C4-2B (cell line): Measurements from ENCODE around the gene ARL15.

Experiments
- H3K27ac ChIP-seq: fragments of 450-650 bp; 2 replicates; pipeline ENCODE4 v1.5.1; 2017
- ZFX ChIP-seq: fragments of 450-650 bp; IDR thresholded peaks from 2 replicates; pipeline ENCODE4 v1.6.1; 2017
- TF ChIP-seq, protein P1 (sequence below): fragments of 450-650 bp; conservative IDR thresholded peaks from 2 replicates; pipeline ENCODE4 v1.5.1; 2017; ENCODE audit warnings: mild to moderate bottlenecking

ARL15 gene

DNA sequence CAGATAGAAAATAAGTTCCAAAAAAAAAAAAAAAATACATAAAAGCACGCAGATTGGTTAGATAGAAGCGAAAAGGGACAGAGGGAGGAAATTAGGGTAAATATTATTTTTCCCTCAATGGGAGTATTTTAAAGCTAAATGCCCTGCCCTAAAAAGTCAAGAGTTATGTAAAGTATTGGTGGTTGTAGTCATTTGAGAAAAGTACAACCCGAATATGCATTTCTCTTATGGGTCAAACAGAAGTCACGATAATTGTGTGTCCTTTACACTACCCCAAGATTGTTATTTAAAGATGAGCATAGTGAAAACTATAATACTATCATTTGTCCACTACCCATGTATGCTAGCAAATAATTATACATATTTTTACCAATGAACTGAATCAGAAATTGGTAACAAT lies 381.2 kb downstream of the ARL15 start:
- TF ChIP-seq, protein P1, sequence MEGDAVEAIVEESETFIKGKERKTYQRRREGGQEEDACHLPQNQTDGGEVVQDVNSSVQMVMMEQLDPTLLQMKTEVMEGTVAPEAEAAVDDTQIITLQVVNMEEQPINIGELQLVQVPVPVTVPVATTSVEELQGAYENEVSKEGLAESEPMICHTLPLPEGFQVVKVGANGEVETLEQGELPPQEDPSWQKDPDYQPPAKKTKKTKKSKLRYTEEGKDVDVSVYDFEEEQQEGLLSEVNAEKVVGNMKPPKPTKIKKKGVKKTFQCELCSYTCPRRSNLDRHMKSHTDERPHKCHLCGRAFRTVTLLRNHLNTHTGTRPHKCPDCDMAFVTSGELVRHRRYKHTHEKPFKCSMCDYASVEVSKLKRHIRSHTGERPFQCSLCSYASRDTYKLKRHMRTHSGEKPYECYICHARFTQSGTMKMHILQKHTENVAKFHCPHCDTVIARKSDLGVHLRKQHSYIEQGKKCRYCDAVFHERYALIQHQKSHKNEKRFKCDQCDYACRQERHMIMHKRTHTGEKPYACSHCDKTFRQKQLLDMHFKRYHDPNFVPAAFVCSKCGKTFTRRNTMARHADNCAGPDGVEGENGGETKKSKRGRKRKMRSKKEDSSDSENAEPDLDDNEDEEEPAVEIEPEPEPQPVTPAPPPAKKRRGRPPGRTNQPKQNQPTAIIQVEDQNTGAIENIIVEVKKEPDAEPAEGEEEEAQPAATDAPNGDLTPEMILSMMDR, result no peak
- no peak for TF ChIP-seq ZFX
- no peak overlapping the region for H3K27ac ChIP-seq

DNA sequence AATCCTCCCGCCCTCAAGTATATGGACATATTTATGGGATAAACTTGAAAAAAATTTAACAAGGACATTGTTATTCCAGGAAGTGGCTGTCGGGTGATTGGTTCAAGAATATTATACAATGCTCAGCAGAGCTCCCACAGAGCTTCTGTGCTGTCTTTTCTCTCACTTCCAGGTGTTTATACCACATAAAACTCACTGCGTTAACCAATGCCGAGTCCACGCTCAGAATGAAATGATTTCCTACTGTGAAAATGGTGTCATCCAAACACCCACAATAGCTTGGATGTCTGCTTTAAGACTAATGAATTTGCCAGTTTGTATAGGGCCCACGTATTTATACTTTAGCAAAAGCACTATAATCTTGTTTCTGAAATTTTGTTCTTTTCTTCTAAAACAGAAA lies 381.7 kb downstream of the ARL15 start:
- H3K27ac ChIP-seq, result no peak overlapping the region
- no peak for TF ChIP-seq ZFX
- TF ChIP-seq, protein P1, result no peak

GRCh38 chr5:53927668-53928247 lies 382.6 kb downstream of the ARL15 start:
- TF ChIP-seq, protein P1, result no peak
- no peak for TF ChIP-seq ZFX
- H3K27ac ChIP-seq, result no peak overlapping the region

- TF ChIP-seq, protein P1, result no peak
- TF ChIP-seq ZFX, result no peak
- no peak overlapping the region for H3K27ac ChIP-seq
These were observed 384.3 kb downstream of the ARL15 start for GRCh38 chr5:53926026-53926425.

- no peak for TF ChIP-seq ZFX
- TF ChIP-seq, protein P1, result no peak
- H3K27ac ChIP-seq, result no peak overlapping the region
These were observed 386.0 kb downstream of the ARL15 start for GRCh38 chr5:53924392-53924791.

DNA sequence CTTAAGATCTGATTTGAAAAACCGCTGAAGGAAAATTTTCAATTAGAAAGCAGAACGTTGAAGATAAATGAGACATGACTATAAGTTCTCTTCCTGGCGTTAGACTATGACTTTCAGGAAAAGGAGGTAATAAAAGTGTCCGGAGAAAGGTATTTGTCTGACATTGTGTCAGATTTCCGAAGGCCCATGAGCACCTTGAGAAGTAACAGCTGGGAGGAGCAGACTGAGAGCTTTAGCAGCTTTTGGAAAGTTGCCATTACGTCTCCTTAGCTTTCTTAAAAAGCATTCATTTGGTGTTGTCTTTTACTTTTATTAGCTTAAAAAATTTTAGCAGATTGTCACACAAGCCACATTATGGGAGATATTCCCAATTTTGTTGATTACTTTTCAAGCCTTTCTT lies 386.4 kb downstream of the ARL15 start:
- no peak for TF ChIP-seq ZFX
- TF ChIP-seq, protein P1, result no peak
- no peak overlapping the region for H3K27ac ChIP-seq

DNA sequence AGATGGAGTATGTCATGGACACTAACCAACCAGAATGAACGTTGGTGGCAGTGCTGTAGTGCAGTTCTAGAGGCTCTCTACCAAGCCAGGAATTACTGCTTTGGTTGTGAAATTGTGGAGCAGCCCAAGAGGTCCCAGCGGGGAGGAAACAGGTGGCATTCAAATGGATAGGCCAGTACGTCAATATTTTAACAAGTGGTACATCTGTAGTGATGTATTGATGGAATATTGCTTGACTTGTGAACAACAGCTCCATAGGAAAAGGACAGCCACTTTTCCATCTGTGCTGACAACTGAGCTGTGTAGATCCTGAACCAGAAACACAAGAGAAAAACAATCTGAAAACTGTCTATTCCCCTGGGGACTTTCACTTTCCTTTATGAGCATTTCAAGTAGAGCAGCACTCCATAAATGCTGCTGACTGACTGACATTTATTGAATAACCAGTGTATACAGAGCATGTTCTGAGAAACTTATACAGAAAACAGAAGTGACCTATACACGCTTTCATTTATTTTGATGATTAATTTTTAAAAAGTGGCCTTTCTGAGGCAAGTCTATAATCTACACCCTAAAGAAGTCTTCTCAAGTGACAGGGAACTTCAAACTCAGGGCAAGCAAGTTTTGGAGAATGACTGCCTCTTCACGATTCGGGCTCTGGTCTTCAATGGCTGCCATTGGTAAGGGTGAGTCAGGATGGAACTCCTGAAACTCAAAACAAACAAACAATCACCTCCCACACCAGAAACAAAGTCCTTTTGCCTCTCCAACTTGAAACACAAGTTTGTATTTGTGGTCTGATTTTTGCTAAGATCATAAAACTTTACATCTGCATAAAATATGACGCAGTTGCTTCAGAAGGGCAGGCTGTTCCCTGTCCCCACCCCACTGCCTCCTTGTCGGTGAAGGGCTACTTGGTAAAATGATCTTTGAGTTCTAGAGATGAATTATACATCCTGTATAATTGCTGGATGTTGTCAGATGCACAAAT lies 387.6 kb downstream of the ARL15 start:
- TF ChIP-seq, protein P1, result no peak
- H3K27ac ChIP-seq, result no peak overlapping the region
